Astrocyte (in vitro differentiated cells and primary cell): Measurements from ENCODE around the gene OR10AD1. TPM values are rescaled to one million over a fixed set of nuclear protein-coding genes. Genes with fewer than 3 reads are reported as not detected.

Source experiments
- DNase-seq: peaks from one replicate; pipeline ENCODE4 v3.0.0-alpha.2; 2010; ENCODE audit warnings: low read depth
- FAIRE-seq: peaks from 2 replicates; lab custom pipeline; 2011; peaks lifted over from hg19 to GRCh38; lab: Jason Lieb, UNC
- H2AFZ ChIP-seq: 2 replicates; pipeline ENCODE4 v1.6.0; 2012; ENCODE audit warnings: low read depth, low read length, inconsistent platforms
- H3K27ac ChIP-seq: 2 replicates; pipeline ENCODE4 v1.5.1; 2011; ENCODE audit warnings: low read depth, low read length, inconsistent platforms
- H3K27me3 ChIP-seq: 2 replicates; pipeline ENCODE4 v1.6.0; 2011; ENCODE audit warnings: low read length, inconsistent platforms; ENCODE audit not compliant: insufficient read depth
- H3K36me3 ChIP-seq: 2 replicates; pipeline ENCODE4 v1.5.1; 2011; ENCODE audit warnings: low read length, inconsistent platforms; ENCODE audit not compliant: insufficient read depth
- H3K4me1 ChIP-seq: 2 replicates; pipeline ENCODE4 v1.5.1; 2011; ENCODE audit warnings: low read length, inconsistent platforms; ENCODE audit not compliant: insufficient read depth
- H3K4me2 ChIP-seq: 2 replicates; pipeline ENCODE4 v1.6.0; 2012; ENCODE audit warnings: low read length, inconsistent platforms
- H3K4me3 ChIP-seq: 2 replicates; pipeline ENCODE4 v1.5.1; 2011; ENCODE audit warnings: low read depth, mild to moderate bottlenecking, low read length, inconsistent platforms; ENCODE audit not compliant: insufficient read depth
- H3K79me2 ChIP-seq: 2 replicates; pipeline ENCODE4 v1.6.0; 2012; ENCODE audit warnings: mild to moderate bottlenecking, low read length, inconsistent platforms; ENCODE audit not compliant: insufficient read depth
- H3K9ac ChIP-seq: 2 replicates; pipeline ENCODE4 v1.6.0; 2012; ENCODE audit warnings: mild to moderate bottlenecking, low read length, inconsistent platforms
- H3K9me3 ChIP-seq: 2 replicates; pipeline ENCODE4 v1.5.1; 2012; ENCODE audit warnings: low read depth, mild to moderate bottlenecking, low read length, inconsistent platforms; ENCODE audit not compliant: insufficient read depth
- H4K20me1 ChIP-seq: 2 replicates; pipeline ENCODE4 v1.6.0; 2012; ENCODE audit warnings: low read length, inconsistent platforms; ENCODE audit not compliant: insufficient read depth
- H3K27ac Mint-ChIP-seq: one replicate; pipeline ENCODE4 v1.8.0; 2021; ENCODE audit warnings: mild to moderate bottlenecking, mixed read lengths; ENCODE audit not compliant: unreplicated experiment
- H3K27me3 Mint-ChIP-seq: one replicate; pipeline ENCODE4 v1.8.0; 2021; ENCODE audit warnings: low read depth, mixed read lengths; ENCODE audit not compliant: unreplicated experiment
- H3K36me3 Mint-ChIP-seq: one replicate; pipeline ENCODE4 v1.8.0; 2021; ENCODE audit warnings: low read depth, mixed read lengths; ENCODE audit not compliant: unreplicated experiment
- H3K4me1 Mint-ChIP-seq: one replicate; pipeline ENCODE4 v1.8.0; 2021; ENCODE audit warnings: low read depth, mixed read lengths; ENCODE audit not compliant: unreplicated experiment
- H3K4me3 Mint-ChIP-seq: one replicate; pipeline ENCODE4 v1.8.0; 2021; ENCODE audit warnings: mild to moderate bottlenecking, moderate library complexity, mixed read lengths; ENCODE audit not compliant: unreplicated experiment
- H3K9me3 Mint-ChIP-seq: one replicate; pipeline ENCODE4 v1.8.0; 2021; ENCODE audit warnings: mild to moderate bottlenecking, mixed read lengths; ENCODE audit not compliant: unreplicated experiment
- EZH2 ChIP-seq: IDR thresholded peaks from 2 replicates; pipeline ENCODE4 v1.6.1; 2012; ENCODE audit warnings: mild to moderate bottlenecking, low read length, inconsistent platforms; ENCODE audit not compliant: insufficient read depth
- total RNA-seq: library from RNA; stranded (reverse); gene quantifications from 2 replicates; pipeline ENCODE4 v1.2.1, GENCODE V29; 2021
- TF ChIP-seq, protein P1 (sequence below): IDR thresholded peaks from 2 replicates; pipeline ENCODE4 v1.5.1; 2011; ENCODE audit warnings: low read depth, mild to moderate bottlenecking, inconsistent platforms, low read length, moderate library complexity; ENCODE audit not compliant: insufficient read depth

OR10AD1 gene
- total RNA-seq, 1 donor from 2014 or later: not detected

DNA sequence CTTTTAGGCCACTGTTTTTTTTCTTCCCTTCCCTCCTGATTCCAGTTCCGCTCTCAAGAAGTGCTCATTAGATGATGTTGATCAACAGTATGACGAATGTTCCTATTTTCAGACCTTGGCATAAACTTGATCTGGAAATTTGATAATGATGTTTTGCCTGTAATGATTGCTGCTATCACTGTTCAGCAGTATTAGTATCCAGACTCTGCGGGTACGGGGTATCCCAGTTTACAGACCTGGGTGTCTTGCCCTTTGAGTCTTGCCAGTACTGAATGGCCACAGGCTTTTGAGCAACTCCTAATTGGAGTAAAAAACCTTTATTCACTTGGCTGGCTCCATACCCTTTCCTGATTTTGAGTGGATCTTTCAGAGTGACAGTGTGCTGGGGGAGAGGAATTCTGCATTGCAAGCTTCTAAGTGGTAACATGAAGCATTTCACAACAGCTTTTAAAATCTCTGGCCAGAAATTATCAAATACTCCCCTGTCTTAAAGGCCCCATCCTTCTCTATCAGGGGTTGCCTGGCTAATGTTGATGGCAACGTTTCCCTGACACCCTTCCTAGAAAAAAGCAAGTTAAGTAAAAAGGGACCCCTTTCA lies 39.8 kb downstream of the OR10AD1 start:
- H4K20me1 ChIP-seq: no peaks in the 10 kb centered on the region
- no peaks in the 10 kb centered on the region for H3K36me3 Mint-ChIP-seq
- H2AFZ ChIP-seq: no peak overlapping the region
- no peak overlapping the region for H3K27ac ChIP-seq
- no peaks in the 10 kb centered on the region for H3K79me2 ChIP-seq
- FAIRE-seq: no peak
- H3K9me3 Mint-ChIP-seq: no peaks in the 10 kb centered on the region
- no peak overlapping the region for H3K4me3 ChIP-seq
- H3K27ac Mint-ChIP-seq: no peak overlapping the region
- TF ChIP-seq EZH2: no peak
- TF ChIP-seq, protein P1, sequence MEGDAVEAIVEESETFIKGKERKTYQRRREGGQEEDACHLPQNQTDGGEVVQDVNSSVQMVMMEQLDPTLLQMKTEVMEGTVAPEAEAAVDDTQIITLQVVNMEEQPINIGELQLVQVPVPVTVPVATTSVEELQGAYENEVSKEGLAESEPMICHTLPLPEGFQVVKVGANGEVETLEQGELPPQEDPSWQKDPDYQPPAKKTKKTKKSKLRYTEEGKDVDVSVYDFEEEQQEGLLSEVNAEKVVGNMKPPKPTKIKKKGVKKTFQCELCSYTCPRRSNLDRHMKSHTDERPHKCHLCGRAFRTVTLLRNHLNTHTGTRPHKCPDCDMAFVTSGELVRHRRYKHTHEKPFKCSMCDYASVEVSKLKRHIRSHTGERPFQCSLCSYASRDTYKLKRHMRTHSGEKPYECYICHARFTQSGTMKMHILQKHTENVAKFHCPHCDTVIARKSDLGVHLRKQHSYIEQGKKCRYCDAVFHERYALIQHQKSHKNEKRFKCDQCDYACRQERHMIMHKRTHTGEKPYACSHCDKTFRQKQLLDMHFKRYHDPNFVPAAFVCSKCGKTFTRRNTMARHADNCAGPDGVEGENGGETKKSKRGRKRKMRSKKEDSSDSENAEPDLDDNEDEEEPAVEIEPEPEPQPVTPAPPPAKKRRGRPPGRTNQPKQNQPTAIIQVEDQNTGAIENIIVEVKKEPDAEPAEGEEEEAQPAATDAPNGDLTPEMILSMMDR: no peak
- DNase-seq: no peak
- H3K36me3 ChIP-seq: no peaks in the 10 kb centered on the region
- H3K27me3 Mint-ChIP-seq: peaks cover 10% of the 10 kb centered on the region
- H3K4me1 ChIP-seq: no peaks in the 10 kb centered on the region
- no peak overlapping the region for H3K4me2 ChIP-seq
- H3K9me3 ChIP-seq: no peaks in the 10 kb centered on the region
- peaks cover 8% of the 10 kb centered on the region for H3K27me3 ChIP-seq
- H3K4me1 Mint-ChIP-seq: no peaks in the 10 kb centered on the region
- no peak overlapping the region for H3K9ac ChIP-seq
- H3K4me3 Mint-ChIP-seq: no peak overlapping the region

DNA sequence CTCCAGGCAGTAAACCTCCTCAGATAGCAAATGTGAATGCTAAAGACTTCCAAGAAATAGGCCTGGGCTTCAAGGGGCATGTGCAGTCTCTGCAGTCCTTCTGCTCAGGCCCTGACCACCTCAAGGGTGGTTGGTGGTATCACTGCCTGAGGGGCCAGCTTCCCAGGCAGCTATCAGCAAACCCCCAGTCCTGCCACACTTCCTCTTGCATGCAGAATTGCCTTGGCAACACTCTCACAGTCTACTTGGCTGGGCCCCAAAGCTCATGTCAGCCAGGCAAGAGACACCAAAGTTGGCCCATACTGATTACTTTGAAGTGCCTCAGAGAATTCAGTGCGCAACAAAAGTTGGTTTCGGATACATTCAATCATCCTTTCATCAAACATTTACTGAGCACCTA lies 42.3 kb downstream of the OR10AD1 start:
- H3K4me3 Mint-ChIP-seq: no peak overlapping the region
- H3K79me2 ChIP-seq: peaks cover 16% of the 10 kb centered on the region
- no peak overlapping the region for H3K27ac Mint-ChIP-seq
- FAIRE-seq (no peak), DNase-seq (peak; percentile 12)
- H3K27me3 Mint-ChIP-seq: peaks cover 4% of the 10 kb centered on the region
- H3K9ac ChIP-seq: no peak overlapping the region
- peaks cover 3% of the 10 kb centered on the region for H3K27me3 ChIP-seq
- no peaks in the 10 kb centered on the region for H4K20me1 ChIP-seq
- H3K4me3 ChIP-seq: no peak overlapping the region
- TF ChIP-seq, protein P1: no peak
- TF ChIP-seq EZH2: no peak
- peak overlapping the region; percentile 7 for H2AFZ ChIP-seq
- H3K27ac ChIP-seq: no peak overlapping the region
- H3K9me3 Mint-ChIP-seq: no peaks in the 10 kb centered on the region
- no peak overlapping the region for H3K4me2 ChIP-seq
- no peaks in the 10 kb centered on the region for H3K36me3 ChIP-seq
- peaks cover 6% of the 10 kb centered on the region for H3K4me1 Mint-ChIP-seq
- peaks cover 5% of the 10 kb centered on the region for H3K4me1 ChIP-seq
- no peaks in the 10 kb centered on the region for H3K36me3 Mint-ChIP-seq
- no peaks in the 10 kb centered on the region for H3K9me3 ChIP-seq

DNA sequence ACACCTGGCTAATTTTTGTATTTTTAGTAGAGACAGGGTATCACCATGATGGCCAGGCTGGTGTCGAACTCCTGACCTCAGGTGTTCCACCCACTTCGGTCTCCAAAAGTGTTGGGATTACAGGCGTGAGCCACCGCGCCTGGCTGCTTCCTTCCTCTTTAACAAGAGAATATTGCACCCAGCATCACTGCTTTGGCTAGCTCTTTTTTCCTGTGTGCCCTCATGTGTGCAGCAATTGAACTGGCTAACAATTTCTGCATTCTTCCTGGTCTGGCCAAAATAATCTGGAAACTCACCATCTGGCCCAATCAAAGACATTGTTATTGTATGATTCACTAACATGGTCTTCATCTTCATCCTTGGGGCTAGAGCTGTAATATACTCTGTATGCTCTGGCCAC lies 43.0 kb downstream of the OR10AD1 start:
- Histone ChIP-seq H3K4me3 (no peak overlapping the region), H3K4me1 (peaks cover 5% of the 10 kb centered on the region), H3K9ac (no peak overlapping the region), H3K9me3 (no peaks in the 10 kb centered on the region), H3K27ac (no peak overlapping the region), H3K79me2 (peaks cover 18% of the 10 kb centered on the region), H3K27me3 (peaks cover 3% of the 10 kb centered on the region), H4K20me1 (no peaks in the 10 kb centered on the region), H2AFZ (no peak overlapping the region), H3K4me2 (no peak overlapping the region), H3K36me3 (no peaks in the 10 kb centered on the region)
- TF ChIP-seq, protein P1: no peak
- no peak for TF ChIP-seq EZH2
- Mint-ChIP-seq H3K36me3 (no peaks in the 10 kb centered on the region), H3K27me3 (peaks cover 2% of the 10 kb centered on the region), H3K27ac (no peak overlapping the region), H3K4me3 (no peak overlapping the region), H3K4me1 (peaks cover 6% of the 10 kb centered on the region), H3K9me3 (no peaks in the 10 kb centered on the region)
- DNase-seq (peak; percentile 43), FAIRE-seq (no peak)
